Heart right ventricle (tissue), 16 donors: ENCODE measurements around the gene PGBD5. TPM values are rescaled to one million over a fixed set of nuclear protein-coding genes. Genes with fewer than 3 reads are reported as not detected.

Source experiments
- ATAC-seq, 8 donors: fragments of 200-7000 bp; cut with Tn5 transposase; one replicate each; pipeline ENCODE4 v1.9.1; 2020; ENCODE audit warnings: mild to moderate bottlenecking in 8 of 8, moderate library complexity in 8 of 8, moderate number of reproducible peaks in 1 of 8
- DNase-seq, 2 donors: peaks; one replicate each; pipeline ENCODE4 v3.0.0-alpha.2; 2020
- H3K27ac ChIP-seq, 10 donors: fragments of 200-600 bp; sonication (generic) in 2 of 10; one replicate each; pipeline versions ENCODE4 v1.5.0 to v1.8.0; 2020 to 2022; ENCODE audit warnings: mild to moderate bottlenecking in 3 of 10
- H3K27me3 ChIP-seq, 7 donors: fragments of 200-600 bp; one replicate each; pipeline ENCODE4 v1.8.0; 2021 to 2022; ENCODE audit warnings: mild to moderate bottlenecking in 2 of 7
- H3K36me3 ChIP-seq, 9 donors: fragments of 200-600 bp; sonication (generic) in 1 of 9; one replicate each; pipeline versions ENCODE4 v1.5.0 to v1.8.0; 2020 to 2022; ENCODE audit warnings: mild to moderate bottlenecking in 2 of 9
- H3K4me1 ChIP-seq, 9 donors: fragments of 200-600 bp; sonication (generic) in 1 of 9; one replicate each; pipeline versions ENCODE4 v1.5.0 to v1.8.0; 2020 to 2022; ENCODE audit warnings: mild to moderate bottlenecking in 4 of 9
- H3K4me3 ChIP-seq, 10 donors: fragments of 200-600 bp; sonication (generic) in 2 of 10; one replicate each; pipeline versions ENCODE4 v1.5.0 to v1.8.0; 2020 to 2022; ENCODE audit warnings: mild to moderate bottlenecking in 7 of 10, moderate library complexity in 2 of 10
- H3K9me3 ChIP-seq, 11 donors: fragments of 200-600 bp in 10 of 11; sonication (generic) in 2 of 11; one replicate each; pipeline versions ENCODE4 v1.5.0 to v1.8.0; 2013 to 2022; ENCODE audit warnings: mild to moderate bottlenecking in 2 of 11, control low read depth in 1 of 11, moderate library complexity in 1 of 11
- WGBS, 2 donors: extraction: QIAGEN DNeasy Blood & Tissue Kit; methylation state at CpG; one replicate each; pipeline ENCODE4 v1.1.7; 2013; ENCODE audit warnings: inconsistent platforms in 1 of 2; 5-methylcytosine and 5-hydroxymethylcytosine counted together
- intact Hi-C, 10 donors: fragments of 100-400 bp; cut with DNase I; formaldehyde crosslinking; loops; one replicate each; pipeline versions ENCODE4 v1.11.1 to v1.14.2; 2022
- polyA plus RNA-seq, 2 donors: library from polyadenylated mRNA; stranded (reverse); fragments of 200-250 nt; gene quantifications; one replicate each; pipeline ENCODE4 v1.2.3, GENCODE V29; 2013
- total RNA-seq, 10 donors: library from RNA; stranded (reverse); fragmentation: NEBNext Ultra II Directional in 3 of 10; extraction: Animal tissue kit (Norgen Biotek cat#: 25700) in 3 of 10; gene quantifications; one replicate each; pipeline versions ENCODE4 v1.2.1 to v1.2.4, GENCODE V29; 2021 to 2023
- TF ChIP-seq, protein P1 (sequence below), 9 donors: fragments of 200-600 bp; sonication (generic) in 2 of 9; IDR thresholded peaks; one replicate each; pipeline versions ENCODE4 v1.5.0 to v1.8.0; 2021 to 2022; ENCODE audit warnings: antibody characterized with exemption in 9 of 9, mild to moderate bottlenecking in 5 of 9, moderate library complexity in 1 of 9
- donor health status: Arrhythmogenic right ventricular cardiomyopathy.
- donor health status: ischemic (EF 13 %, LVEDD 7.1; RV severe dilation, severe dysfunction).
- donor health status: healthy with polysubstance abuse.
- donor health status: DM: no; HTN: yes; CAD: no.
- donor health status: DM: no; HTN: no; CAD: no.
- donor health status: ischemic (EF 25% LVEDD 6.9; RV normal size, moderate dysfunction).
- donor health status: ischemic (EF 25% LVEDD 5.7; RV mildly dilated, moderate dysfunction).
- donor health status: healthy.
- donor health status: DM: yes; HTN: yes; CAD: no.
- donor health status: Ischemic cardiomyopathy.
- donor health status: ischemic (EF 35%, LVEDD 5.7; RV mildly dilated, moderate dysfunction).
- donor health status: nonischemic (EF 11% LVEDD 7.7; RV severe dilation, severe dysfunction).
- donor health status: DM: yes; HTN: yes; CAD: no.
- donor health status: PGD.
- donor health status: ischemic (EF 29% LVEDD 5.4; RV normal size, mild dysfunction).
- donor health status: nonischemic (EF 23%, LVEDD 6.1; RV moderate dilation, normal function).

Gene PGBD5
- total and polyA plus RNA-seq, 12 donors: 0.52 to 11.4 (median 7.9) TPM

DNA sequence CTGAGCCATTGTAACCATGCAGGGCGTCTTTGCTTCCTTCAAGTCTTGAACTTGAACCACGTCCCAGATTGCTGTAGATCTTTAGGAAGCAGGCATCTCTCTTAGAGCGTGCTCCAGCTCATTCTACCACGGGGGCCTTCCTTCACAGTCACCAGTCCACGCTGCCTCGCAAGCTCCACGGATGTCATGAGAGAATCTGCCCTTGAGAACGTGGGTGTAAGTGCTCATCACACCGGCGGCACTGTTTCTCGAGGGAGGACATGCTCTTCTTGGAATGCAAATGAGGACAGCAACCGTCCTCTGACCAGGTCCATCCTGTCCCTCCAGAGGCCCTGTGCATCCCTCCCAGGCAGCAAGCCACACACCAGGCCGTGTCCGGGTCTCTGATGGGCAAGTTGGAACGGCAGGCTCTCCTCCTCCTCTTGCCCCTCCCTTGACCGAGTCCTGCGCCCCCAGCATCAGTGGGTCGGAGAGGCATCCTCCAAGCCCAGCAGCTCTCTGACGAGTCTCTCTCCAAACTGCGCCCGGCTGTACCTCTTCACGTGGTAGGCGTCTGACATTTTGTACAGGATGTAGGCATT, 103.1 kb downstream of the PGBD5 start:
- Histone ChIP-seq H3K27ac (peak overlapping the region in 2 of 10 donors; percentile 43 to 58), H3K36me3 (no peaks in the 10 kb centered on the region), H3K4me3 (no peak overlapping the region), H3K4me1 (peaks cover 0 to 19% (median 7%) of the 10 kb centered on the region in 9 donors), H3K27me3 (peaks cover 0 to 3% (median 0%) of the 10 kb centered on the region in 7 donors), H3K9me3 (no peaks in the 10 kb centered on the region)
- intact Hi-C loops: no loop called here
- ATAC-seq (no peak), DNase-seq (no peak)
- TF ChIP-seq, protein P1, sequence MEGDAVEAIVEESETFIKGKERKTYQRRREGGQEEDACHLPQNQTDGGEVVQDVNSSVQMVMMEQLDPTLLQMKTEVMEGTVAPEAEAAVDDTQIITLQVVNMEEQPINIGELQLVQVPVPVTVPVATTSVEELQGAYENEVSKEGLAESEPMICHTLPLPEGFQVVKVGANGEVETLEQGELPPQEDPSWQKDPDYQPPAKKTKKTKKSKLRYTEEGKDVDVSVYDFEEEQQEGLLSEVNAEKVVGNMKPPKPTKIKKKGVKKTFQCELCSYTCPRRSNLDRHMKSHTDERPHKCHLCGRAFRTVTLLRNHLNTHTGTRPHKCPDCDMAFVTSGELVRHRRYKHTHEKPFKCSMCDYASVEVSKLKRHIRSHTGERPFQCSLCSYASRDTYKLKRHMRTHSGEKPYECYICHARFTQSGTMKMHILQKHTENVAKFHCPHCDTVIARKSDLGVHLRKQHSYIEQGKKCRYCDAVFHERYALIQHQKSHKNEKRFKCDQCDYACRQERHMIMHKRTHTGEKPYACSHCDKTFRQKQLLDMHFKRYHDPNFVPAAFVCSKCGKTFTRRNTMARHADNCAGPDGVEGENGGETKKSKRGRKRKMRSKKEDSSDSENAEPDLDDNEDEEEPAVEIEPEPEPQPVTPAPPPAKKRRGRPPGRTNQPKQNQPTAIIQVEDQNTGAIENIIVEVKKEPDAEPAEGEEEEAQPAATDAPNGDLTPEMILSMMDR (IDR thresholded peaks at IDR 0.05): no peak
- 90 to 93% methylated on average over 23 of the region's 23 CpGs for WGBS, 2 donors

DNA sequence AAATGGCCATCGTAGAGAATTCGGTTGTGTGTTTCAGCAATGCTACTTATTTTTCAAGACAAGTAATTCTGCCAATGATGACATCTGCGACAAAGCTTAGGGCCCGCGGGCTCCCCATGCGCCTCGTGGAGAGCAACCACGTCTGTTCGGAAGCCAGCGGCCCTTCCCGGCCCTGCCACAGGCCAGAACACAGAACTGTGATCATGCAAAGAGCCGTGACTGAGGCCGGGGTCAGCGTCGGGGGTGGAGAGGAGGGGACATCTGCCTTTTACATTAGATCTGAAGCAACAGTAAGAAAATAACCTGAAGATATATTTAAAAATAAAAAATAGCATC, 103.7 kb downstream of the PGBD5 start:
- Histone ChIP-seq H3K27me3 (peaks cover 0 to 8% (median 0%) of the 10 kb centered on the region in 7 donors), H3K9me3 (no peaks in the 10 kb centered on the region), H3K27ac (peak overlapping the region in 8 of 10 donors; percentile 19 to 63 (median 46)), H3K4me1 (peaks cover 0 to 20% (median 8%) of the 10 kb centered on the region in 9 donors), H3K4me3 (no peak overlapping the region), H3K36me3 (no peaks in the 10 kb centered on the region)
- DNase-seq (no peak), ATAC-seq (peak in 7 of 8 donors; percentile 4 to 34 (median 14))
- 72 to 73% methylated on average over 15 of the region's 15 CpGs for WGBS, 2 donors
- TF ChIP-seq, protein P1 (IDR thresholded peaks at IDR 0.05): no peak
- intact Hi-C loops: no loop called here

DNA sequence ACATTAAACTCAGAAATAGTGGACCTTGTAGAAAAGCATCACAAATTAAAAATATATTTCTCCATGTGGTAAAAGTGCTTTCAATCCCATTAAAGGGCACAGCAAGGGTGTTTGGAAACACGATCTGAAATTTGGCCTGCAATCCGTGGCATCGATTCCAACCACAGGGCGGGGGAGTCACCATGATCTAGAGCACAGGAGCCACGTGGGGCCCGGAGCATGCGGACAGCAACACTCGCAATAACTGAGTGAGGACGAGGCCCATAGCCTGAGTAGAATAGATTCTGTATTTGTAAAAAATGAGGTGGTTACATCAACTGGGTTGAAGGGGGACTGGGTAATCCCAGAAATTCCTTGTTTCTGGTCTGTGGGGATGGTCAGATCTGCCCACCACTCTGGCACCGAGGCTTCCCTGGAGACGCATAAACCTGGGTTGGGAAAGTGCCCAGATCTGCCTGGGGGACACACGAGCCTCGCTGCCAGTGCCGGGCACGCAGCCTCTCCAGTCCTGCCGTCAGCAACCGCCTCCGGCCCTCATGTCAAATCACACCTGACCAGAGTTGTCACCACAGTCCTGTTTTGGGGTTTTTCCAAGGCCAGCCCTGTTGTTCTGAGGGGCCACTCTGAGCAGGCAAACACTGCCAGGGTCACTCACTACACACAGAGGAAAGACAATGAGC, 104.3 kb downstream of the PGBD5 start:
- no peaks in the 10 kb centered on the region for H3K36me3 ChIP-seq
- peak; percentile 38 to 64 for DNase-seq
- TF ChIP-seq, protein P1 (IDR thresholded peaks at IDR 0.05): no peak

DNA sequence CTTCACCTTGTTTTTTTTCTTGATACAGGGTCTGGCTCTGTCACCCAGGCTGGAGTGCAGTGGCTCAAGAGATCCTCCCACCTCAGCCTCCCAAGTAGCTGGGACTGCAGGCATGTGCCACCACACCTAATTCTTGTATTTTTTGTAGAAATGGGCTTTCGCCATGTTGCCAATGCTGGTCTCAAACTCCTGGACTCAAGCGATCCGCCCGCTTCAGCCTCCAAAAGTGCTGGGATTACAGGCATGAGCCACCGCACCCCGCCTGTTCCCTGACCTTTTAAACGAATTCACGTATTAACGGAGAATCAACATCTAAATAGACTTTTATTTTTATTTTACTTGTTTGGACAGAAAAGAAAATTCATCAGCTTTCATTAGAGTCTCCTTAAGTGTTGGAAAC, 104.8 kb downstream of the PGBD5 start:
- Histone ChIP-seq H3K4me3 (no peak overlapping the region), H3K27me3 (peaks cover 0 to 10% (median 0%) of the 10 kb centered on the region in 7 donors), H3K9me3 (no peaks in the 10 kb centered on the region), H3K27ac (peak overlapping the region in 3 of 10 donors; percentile 49 to 63 (median 50)), H3K4me1 (peaks cover 0 to 13% (median 6%) of the 10 kb centered on the region in 9 donors), H3K36me3 (no peaks in the 10 kb centered on the region)
- TF ChIP-seq, protein P1 (IDR thresholded peaks at IDR 0.05): no peak
- 96% methylated on average over 9 of the region's 9 CpGs for WGBS, 2 donors
- ATAC-seq (no peak), DNase-seq (no peak)
- intact Hi-C loops: no loop called here

More for the DNA sequence above, 104.3 kb downstream of the PGBD5 start:
- Histone ChIP-seq H3K27ac (peak overlapping the region in 8 of 10 donors; percentile 19 to 63 (median 46)), H3K27me3 (peaks cover 0 to 8% (median 0%) of the 10 kb centered on the region in 7 donors), H3K9me3 (no peaks in the 10 kb centered on the region), H3K4me3 (no peak overlapping the region), H3K4me1 (peaks cover 0 to 15% (median 7%) of the 10 kb centered on the region in 9 donors)
- intact Hi-C loops: no loop called here
- WGBS, 2 donors: 43 to 63% methylated on average over 18 of the region's 18 CpGs
- peak; percentile 53 to 87 (median 80) for ATAC-seq
